ENCODE results near the gene TMEM191C.
A peak's percentile ranks its signal among the peaks of the same experiment; 100 is the strongest.
"Not testable (repeated sequence)": the region's sequence is repeated elsewhere in the genome, so short reads cannot be mapped to it uniquely, and the experiment has no call there.

The TMEM191C gene

DNA sequence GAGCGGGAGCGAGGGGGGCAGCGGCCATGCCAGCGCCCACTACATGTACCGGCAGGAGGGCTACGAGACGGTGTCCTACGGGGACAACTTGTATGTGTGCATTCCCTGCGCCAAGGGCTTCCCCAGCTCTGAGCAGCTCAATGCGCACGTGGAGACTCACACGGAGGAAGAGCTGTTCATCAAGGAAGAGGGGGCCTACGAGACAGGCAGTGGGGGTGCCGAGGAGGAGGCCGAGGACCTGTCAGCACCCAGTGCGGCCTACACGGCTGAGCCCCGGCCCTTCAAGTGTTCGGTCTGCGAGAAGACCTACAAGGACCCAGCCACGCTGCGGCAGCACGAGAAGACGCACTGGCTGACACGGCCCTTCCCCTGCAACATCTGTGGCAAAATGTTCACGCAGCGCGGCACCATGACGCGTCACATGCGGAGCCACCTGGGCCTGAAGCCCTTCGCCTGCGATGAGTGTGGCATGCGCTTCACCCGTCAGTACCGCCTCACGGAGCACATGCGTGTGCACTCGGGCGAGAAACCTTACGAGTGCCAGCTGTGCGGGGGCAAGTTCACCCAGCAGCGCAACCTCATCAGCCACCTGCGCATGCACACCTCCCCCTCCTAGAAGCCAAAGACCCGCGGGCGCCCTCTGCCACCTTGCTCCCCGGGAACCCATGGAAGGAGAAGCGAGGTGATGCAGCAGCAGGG is 20.9 kb upstream of the TMEM191C start:
- DNase-seq (ENCODE audit: low read depth in 2 of 2), result no peak

DNA sequence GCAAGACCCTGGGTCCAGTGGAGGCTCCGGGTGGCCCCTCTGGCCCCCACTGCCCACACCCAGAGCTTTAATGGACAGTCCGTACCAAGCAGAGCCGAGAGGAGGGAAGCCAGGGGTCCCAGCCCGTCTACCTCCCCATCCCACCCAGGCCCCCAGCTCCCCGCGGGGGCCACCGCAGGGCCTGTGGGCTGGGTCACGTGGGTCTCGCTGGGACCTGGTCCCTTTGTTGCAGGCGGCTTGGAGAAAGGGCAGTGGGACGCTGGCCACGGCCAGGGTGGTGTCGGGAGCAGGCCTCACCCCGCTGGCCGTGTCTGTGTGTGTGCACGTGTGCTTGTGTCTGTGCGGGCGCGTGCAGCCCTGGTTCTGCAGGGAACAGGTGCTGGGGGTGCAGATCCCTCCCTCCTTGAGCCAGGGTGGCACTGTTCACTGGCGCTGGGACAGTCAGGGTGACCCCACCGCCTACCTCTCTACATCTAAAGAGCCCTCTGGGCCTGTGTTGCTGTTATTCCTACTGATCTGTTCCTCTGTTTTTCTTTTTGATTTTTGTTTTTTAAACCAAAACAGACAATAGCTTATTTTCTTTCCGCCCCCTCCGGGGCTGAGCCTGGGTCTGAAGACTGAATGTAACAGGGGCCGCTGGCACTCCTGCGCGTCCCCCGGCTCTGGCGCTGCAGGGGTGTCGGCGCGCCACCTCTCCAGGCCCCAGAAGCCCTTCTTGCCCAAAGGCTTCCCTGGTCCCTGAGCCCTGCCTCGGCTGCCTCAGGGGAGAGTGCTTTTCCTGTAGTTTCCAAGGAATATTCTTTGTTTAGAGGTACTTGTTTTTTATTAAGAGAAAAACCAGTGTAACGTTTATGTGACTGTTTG is 20.1 kb upstream of the TMEM191C start:
- DNase-seq (ENCODE audit: low read depth in 2 of 2), result no peak

DNA sequence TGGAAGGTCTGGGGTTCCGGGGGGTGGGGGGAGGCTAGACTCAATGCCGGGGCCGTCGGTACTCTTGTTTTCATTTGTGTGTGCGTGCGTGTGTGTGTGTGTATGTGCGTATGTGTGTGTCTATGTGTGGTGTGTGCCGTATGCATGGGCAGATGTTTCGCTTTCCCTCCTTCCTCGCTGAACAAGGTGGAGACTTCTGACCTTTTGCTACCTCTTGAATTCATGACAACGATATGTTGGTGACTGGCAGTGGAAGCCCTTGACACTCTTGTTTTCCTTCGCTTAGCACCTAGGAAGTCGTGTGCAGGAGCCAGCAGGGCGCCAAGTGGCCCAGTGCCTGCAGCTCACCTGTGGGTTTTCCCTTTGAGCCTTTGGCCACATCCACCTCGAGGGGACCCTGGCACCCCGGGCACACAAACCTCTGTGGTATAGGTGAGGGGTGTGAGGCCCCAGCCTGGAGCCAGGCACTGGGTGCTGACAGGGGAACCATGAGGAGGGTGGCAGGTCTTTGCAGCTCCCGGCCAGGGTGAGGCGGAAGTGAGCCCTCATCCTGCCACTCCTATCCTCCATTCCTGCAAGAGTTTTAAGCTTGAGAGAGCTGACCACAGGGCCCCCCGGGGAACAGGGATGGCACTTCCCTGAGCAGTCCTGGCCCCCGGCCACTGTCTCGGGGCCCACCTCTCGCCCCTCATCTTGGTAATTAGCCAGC is 19.3 kb upstream of the TMEM191C start:
- DNase-seq (ENCODE audit: low read depth in 2 of 2), result no peak

DNA sequence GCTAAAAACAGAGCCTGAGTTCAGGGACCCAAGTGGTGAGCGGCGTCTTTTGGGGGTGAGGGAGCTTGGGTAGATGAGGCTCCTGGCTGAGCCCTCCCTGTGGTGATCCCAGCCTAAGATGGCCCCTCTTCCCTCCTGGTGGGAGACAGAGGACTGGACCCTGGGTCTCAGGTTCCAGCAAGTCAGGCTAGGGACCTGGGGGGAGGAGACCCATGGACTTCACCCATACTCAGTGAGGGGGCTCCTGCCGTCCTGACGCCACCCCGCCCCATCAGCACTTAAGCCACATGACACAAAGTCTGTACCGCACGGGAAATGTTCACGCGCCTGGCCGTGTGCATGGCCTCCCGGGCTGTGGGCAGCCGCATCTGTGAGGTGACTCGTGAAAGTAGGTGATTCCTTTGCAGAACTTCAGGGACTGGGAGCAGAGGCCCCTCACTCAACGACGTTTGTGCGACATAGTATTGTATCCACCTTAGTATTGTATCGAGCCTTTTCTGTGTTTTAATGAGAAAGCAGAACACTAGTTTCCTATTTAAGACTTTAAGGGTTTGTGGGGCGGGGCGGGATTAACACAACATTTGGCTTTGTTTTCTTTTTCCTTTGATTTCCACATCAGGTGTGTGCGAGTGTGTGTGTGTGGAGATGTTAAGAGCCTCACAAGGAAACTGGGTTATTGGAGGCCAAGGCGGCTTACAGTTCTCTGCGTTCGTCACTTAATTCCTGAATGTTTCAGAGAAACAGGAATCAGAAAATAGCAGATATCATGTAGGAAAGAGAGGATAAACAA is 18.4 kb upstream of the TMEM191C start:
- DNase-seq (ENCODE audit: low read depth in 2 of 2), result no peak

DNA sequence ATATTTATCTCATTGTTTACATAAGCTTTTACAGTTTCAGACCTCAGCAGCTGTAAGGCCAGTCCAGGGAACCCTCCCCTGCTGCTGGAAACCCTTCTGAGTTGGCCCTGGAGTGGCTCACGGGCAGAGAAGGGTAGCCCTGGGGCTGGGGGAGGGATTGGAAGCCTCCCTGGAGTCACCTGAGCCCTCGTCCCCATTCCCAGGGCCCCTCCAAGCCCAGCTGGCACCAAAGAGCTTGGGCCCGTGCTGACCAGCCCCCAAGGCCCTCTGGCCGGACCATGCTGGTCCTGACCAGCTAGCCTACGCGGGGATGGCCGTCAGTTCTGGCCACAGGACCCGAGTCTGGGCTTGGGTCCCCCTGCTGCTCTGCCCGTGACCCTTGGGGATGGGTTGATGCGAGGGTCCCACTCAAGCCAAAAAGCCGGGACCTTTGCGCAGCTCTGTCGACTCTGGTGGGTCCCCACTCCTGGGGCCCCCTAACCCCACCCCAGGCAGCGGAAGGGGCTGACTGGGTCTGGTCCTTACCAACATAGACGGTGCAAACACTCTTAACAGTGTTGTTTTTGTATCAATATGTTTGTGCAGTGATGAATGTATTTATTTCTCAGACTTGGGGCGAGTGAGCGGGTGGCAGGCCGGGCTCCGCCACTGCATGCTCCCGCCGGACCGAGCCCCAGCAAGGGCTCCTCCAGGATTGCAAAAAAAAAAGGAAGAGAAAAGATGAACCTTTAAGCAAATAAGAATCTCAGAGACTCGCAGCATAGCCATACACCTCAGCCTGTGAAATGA is 17.5 kb upstream of the TMEM191C start:
- DNase-seq (ENCODE audit: low read depth in 2 of 2), result no peak

DNA sequence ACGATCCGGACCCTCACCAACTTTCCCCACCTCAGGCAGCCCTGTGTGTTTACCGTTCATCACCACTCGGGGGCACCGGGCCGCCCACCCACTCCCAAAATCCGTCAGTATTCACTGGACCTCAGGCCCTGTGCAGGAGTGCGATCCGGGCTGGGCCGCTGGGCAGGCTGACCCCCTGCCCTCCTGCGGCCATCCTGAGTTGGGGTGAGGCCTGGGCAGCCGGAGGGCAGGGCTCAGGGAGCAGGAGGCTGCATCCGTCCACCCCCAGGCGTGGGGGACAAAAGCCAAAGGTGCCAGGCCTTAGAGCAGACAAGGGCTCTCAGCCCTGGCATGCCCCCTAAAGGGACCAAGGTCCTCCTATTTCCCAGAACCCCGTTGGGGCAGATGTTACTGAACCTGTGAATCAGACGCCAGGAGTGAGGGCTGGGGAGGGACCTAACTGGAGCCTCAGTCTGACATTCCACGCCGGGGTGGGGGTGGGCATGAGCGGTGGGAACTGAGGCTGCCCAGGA is 16.8 kb upstream of the TMEM191C start:
- no peak for DNase-seq (ENCODE audit: low read depth in 2 of 2)

DNA sequence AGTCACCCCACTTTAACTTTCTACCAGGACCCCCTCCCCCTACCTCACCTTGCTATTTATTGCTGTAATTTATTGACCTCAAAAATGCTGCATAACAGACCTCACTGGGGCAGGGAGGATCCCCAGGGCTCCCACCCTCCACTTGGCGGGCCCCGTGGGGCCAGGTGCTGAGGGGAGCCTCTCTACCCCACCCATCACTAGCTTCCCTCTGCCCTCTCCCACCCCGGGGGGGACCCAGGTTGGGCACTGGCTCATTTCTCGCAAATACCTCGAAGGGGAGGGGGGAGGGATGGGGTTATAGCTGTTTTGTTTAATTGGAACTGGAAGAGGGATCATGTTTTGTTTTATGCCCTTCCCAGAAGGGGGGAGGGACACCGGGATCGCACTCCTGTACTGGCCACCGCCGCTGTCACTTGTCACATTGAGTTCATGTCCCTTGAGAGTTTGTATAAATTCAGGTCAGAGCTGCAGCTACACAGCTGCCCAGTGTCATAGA is 16.3 kb upstream of the TMEM191C start:
- no peak for DNase-seq (ENCODE audit: low read depth in 2 of 2)

DNA sequence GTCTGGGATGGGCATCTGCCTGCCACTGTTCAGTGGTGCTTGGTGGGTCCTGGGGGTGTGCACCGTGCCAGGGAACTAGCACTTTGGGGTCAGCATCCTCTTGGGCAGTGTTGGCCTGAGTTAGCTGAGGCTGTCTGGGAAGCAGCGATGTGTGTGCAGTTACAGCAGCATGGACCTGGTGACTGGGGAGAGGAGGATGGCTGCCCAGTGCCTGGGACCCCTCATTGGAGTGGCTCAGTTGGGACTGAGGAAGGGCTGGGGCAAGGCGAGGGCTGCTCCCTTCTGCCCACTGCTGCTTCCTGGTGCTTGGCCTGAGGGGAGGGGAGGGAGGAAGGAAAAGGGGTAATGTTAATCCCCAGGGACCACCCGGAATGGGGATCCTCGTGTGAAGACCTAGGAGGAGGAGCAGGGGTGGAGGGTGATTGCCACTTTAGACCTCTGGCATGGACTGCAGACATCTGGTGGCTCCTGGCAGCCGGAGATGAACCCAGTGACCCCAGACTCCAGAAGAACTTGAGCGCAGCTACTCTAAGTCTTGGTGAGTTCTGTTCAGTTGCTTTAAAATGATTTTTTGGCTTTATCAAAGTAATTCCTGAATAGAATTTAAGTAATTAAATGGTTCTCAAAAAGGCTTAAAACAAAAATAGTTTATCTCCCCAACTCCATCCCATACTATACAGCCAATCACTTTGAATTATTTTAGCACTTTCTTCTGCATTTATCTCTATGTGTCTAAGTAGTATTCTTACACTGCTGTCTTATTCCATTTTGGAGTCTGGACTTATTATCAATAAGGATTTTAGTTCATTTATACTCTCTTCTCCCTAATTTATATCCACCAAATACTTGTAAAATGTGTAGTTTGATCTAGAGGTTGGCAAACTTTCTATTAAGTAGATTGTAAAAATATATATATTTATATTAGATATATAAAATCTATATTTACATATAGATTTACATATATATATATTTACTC is 15.4 kb upstream of the TMEM191C start:
- DNase-seq (ENCODE audit: low read depth in 2 of 2), result no peak

DNA sequence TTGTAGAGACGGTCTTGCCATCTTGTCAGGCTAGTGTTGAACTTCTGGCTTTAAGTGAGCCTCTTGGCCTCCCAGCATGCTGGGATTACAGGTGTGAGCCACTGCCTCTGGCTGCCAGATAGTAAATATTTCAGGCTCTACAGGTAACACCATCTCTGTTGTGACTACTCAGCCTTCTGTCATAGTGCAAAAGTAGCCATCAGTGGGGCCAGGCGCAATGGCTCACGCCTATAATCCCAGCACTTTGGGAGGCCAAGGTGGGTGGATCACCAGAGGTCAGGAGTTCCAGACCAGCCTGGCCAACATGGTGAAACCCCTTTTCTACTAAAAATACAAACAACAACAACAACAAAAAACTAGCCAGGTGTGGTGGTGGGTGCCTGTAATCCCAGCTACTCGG is 14.5 kb upstream of the TMEM191C start:
- DNase-seq (ENCODE audit: low read depth in 2 of 2), result not testable (repeated sequence)

DNA sequence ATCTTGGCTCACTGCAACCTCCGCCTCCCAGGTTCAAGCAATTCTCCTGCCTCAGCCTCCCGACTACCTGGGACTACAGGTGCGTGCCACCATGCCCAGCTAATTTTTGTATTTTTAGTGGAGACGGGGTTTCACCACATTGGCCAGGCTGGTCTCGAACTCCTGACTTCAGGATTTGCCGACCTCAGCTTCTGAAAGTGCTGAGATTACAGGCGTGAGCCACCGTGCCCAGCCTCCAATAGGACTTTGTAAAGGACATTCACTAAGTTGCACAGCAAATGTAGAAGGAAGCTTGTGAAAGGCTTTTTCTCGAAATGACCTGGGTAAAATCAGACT is 12.2 kb upstream of the TMEM191C start:
- DNase-seq (ENCODE audit: low read depth in 2 of 2), result not testable (repeated sequence)

DNA sequence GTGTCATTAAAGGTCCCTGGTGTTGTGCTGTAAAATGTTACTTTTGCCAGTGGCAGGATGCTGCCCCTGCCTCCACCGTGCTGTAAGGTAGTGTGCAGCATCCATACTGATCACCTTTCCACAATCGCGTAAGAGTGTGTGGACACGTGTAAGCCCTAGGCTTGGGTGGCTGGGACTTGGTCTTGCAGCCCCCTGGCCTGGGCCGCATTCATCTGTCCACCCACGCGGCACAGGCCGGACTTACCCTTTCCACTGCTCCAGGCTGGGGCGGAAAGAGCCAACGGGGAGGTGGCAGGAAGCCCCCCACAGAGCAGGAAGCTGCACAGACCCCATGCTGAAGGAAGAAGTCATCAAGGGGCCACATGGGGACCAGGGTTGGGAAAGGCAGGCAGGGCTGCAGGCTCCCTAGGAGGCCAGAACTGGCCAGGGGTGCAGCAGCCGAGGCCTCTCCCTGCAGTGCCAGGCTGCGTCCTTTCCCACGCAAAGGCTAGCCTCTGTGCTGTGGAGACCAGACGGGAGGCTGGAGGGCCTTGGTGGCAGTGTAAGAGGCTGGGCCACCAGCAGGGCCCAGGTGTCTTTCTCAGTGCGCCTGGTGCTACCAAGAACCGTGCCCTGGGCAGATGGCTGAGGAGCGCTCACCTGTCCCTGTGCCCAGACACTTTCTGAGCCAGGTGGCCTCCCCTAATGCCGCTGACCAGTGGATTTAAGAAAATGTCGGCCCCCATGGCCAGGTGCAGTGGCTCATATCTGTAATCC is 11.7 kb upstream of the TMEM191C start:
- DNase-seq (ENCODE audit: low read depth in 2 of 2), result no peak

DNA sequence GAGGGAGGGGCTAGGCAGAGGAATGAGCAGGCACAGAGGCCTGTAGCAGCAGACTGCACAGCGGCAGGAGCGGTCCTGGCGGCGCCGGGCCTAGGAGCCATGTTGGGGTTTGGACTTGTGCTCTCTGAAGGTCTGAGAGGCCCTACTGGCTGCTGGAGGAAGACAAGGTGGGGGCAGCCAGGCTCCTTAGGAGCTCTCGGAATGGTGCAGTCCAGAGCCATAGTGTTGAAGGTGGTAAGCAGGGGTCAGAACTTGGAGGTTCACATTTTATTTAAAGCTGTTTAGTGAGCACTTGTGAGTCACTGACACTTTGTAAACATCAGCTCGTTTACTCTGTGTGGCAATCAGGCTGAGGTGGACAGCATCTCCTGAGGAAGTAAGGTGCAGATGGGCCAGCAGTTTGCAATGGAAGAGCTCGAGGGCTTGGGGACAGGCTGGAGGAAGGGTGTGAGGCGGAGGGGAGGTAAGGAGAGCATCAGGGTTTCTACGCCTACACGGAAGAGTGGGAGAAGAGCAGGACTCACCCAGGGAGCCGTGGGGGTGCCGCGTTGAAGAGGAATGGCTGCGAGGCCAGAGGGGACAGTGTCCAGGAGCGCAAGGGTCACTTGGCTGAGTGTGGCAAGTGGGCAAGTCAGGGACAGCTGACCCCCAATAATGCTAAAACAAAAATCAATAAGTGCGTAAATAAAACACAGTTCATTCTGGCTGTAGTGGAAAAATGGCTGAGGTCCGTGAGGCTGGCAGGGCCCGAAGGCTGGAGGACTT is 10.0 kb upstream of the TMEM191C start:
- DNase-seq (ENCODE audit: low read depth in 2 of 2), result no peak

DNA sequence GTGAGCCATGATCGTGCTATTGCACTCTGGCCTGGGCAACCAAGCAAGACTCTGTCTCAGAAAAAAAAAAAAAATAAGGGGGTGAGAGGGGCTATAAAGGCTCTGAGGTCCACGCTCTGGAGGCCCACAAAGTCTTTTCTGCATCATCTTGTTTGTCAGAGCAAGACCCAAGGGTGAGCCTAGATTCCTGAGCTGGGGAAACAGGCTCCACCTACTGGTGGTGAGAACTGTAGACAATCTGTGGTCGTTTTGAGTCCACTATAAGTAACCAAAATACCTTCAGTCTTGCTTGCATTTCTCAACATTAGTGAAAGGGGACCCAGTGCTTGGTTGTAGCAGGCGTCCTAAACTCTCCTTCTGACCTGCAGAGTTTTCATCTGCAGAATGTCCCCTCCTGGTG is 4.5 kb upstream of the TMEM191C start:
- DNase-seq (ENCODE audit: low read depth in 2 of 2), result not testable (repeated sequence)

DNA sequence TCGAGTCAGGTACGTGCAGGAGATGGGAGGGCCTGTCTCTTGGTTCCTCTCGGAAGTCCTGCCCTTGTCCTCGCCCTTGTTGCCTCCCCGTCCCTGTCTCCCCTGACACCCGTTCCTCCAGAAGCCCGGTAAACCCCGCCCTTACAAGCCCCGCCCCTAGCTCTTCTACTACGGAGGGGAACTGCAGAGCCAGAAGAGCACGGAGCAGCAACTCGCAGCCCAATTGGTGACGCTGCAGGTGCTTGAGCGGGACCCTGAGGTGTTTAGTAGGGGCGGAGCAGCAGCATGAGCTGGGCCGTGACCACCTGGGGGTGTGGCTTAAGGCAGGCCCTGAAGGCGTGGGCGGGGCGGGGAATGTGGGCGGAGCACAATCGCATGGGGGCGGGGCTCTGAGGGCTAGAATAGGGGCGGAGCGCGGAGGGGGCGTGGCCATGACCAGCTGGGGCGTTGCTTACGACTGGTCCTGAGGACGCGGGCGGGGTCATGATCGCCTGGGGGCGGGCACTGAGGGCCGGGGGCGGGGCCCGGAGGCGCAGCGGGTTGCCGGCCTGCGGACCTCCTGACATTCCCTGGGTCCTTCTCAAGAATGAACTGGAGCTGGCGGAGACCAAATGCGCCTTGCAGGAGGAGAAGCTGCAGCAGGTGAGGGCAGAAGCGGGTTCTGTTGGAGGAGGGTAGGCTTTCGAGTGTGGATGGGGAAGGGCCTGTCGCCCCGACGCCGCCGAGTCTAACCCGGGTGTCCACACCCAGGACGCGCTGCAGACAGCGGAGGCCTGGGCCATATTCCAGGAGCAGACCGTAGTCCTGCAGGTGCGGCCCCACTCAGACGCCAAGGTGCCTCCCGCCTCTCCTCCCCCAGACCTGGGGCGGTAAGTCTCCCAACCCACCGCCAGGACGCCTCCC is 1.3 kb downstream of the TMEM191C start:
- DNase-seq (ENCODE audit: low read depth in 2 of 2), result peak; percentile 81 to 88

DNA sequence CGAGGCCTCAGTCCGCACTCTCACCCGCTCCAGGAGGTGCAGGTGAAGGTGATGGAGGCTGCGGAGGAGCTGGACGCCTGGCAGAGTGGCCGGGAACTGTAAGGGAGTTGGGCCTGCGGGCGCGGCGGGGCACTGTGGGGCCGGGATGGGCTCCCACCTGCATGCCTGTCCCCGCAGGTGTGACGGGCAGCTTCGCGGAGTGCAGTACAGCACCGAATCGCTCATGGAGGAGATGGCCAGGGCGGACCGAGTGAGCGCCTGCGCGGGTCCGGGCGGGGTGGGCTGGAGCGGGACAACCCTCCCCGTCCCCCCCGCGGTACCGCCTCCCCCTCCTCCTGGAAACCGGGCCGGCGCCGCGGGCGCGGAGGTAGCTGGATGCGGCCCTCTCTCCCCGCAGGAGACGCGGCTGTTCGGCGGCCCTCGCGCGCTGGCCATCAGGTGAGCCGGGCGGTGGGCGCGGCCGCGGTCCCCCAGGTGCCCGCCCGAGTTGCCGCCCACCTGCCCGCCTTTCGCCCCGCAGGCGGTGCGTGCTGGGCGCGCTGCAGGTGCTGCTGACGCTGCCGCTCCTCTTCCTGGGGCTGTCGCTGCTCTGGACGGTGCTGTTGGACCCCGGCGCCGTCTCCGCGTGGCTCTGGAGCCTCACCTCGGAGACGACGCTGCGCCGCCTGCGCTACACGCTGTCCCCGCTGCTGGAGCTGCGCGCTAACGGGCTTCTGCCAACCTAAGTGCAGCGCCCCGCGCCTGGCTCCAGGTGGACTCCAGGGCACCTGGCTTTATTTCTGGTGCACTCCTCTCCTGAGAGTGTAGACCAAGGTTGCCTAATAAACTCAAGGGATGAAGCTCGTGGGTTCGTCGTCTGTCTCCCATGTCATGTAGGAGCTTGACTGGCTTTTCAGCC is 2.2 kb downstream of the TMEM191C start:
- not testable (repeated sequence) for DNase-seq (ENCODE audit: low read depth in 2 of 2)

DNA sequence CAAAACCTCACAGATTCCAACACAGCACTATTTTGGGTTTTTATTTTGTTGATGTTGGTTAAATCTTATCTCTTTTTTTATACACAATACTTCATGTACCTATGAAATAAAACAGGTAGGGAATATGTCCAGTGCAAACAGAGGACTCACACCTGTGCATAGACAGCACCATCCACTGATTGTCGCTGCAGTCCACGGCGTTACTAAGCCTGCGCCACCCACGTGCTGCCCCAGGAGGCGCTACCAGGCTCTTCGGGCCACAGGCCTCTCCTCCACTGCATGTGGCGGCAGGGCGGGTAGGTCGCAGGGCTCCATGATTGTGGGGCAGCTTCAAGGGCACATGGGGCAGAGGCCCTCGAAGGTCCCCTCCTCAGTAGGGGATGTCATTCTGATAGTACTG is 5.8 kb downstream of the TMEM191C start:
- not testable (repeated sequence) for DNase-seq (ENCODE audit: low read depth in 2 of 2)
